Bronchial epithelial cell (primary cell): Measurements from ENCODE around the gene ZDHHC21. TPM values are rescaled to one million over a fixed set of nuclear protein-coding genes. Genes with fewer than 3 reads are reported as not detected.

Experiments used
- DNase-seq: peaks from one replicate; pipeline ENCODE4 v3.0.0-alpha.2; 2010; ENCODE audit warnings: low read depth
- FAIRE-seq: peaks from 2 replicates; lab custom pipeline; 2011; peaks lifted over from hg19 to GRCh38; lab: Jason Lieb, UNC
- H3K27me3 ChIP-seq: 2 replicates; pipeline ENCODE4 v1.5.1; 2011; ENCODE audit warnings: low read length; ENCODE audit not compliant: control insufficient read depth, insufficient read depth
- H3K36me3 ChIP-seq: 2 replicates; pipeline ENCODE4 v1.5.1; 2011; ENCODE audit warnings: low read length; ENCODE audit not compliant: control insufficient read depth, insufficient read depth
- H3K4me3 ChIP-seq: 2 replicates; pipeline ENCODE4 v1.5.1; 2011; ENCODE audit warnings: mild to moderate bottlenecking, low read depth, low read length, control low read depth
- CTCF ChIP-seq: IDR thresholded peaks from 2 replicates; pipeline ENCODE4 v1.5.1; 2011; ENCODE audit warnings: mild to moderate bottlenecking, moderate library complexity, low read length, control low read depth, inconsistent platforms; ENCODE audit not compliant: insufficient read depth, severe bottlenecking
- total RNA-seq: library from RNA; depleted of rRNA; stranded (reverse); fragments of >200 nt; gene quantifications from 2 replicates; pipeline ENCODE4 v1.2.1, GENCODE V29; 2014

ZDHHC21 gene
- total RNA-seq, 1 donor from 2014 or later = 8.4 TPM

GRCh38 chr9:14608540-14608939 is 84.7 kb downstream of the ZDHHC21 start:
- FAIRE-seq (no peak), DNase-seq (no peak)
- Histone ChIP-seq H3K4me3 (no peak overlapping the region), H3K36me3 (no peaks in the 10 kb centered on the region), H3K27me3 (no peaks in the 10 kb centered on the region)
- no peak for TF ChIP-seq CTCF

- FAIRE-seq (peak; percentile 23), DNase-seq (no peak)
- H3K27me3 ChIP-seq = no peaks in the 10 kb centered on the region
- no peak for TF ChIP-seq CTCF
- H3K4me3 ChIP-seq = no peak overlapping the region
- H3K36me3 ChIP-seq = no peaks in the 10 kb centered on the region
Observed at GRCh38 chr9:14597171-14597799, 95.9 kb downstream of the ZDHHC21 start.

- no peak overlapping the region for H3K4me3 ChIP-seq
Observed at GRCh38 chr9:14593406-14593805, 99.8 kb downstream of the ZDHHC21 start.

GRCh38 chr9:14591411-14591810 is 101.8 kb downstream of the ZDHHC21 start:
- no peaks in the 10 kb centered on the region for H3K36me3 ChIP-seq
- DNase-seq (no peak), FAIRE-seq (no peak)
- no peaks in the 10 kb centered on the region for H3K27me3 ChIP-seq
- no peak for TF ChIP-seq CTCF
- no peak overlapping the region for H3K4me3 ChIP-seq

More at GRCh38 chr9:14593406-14593805, 99.8 kb downstream of the ZDHHC21 start:
- TF ChIP-seq CTCF = no peak
- peak; percentile 43 for DNase-seq
- Histone ChIP-seq H3K36me3 (no peaks in the 10 kb centered on the region), H3K27me3 (no peaks in the 10 kb centered on the region)
- peak; percentile 85 for FAIRE-seq

- no peak for TF ChIP-seq CTCF
- Histone ChIP-seq H3K27me3 (no peaks in the 10 kb centered on the region), H3K4me3 (no peak overlapping the region), H3K36me3 (no peaks in the 10 kb centered on the region)
- no peak for FAIRE-seq
- no peak for DNase-seq
Observed at GRCh38 chr9:14585730-14586473, 107.3 kb downstream of the ZDHHC21 start.
